Measurements from ENCODE around the gene HDAC4. TPM values are rescaled to one million over a fixed set of nuclear protein-coding genes. Genes with fewer than 3 reads are reported as not detected.

HDAC4 gene
- total and polyA plus RNA-seq, 2 of the 4 experiments (the other 2 are of a cell fraction) = 4.1 to 7.2 TPM

- TF ChIP-seq MAZ (IDR thresholded peaks at IDR 0.05; ENCODE audit: borderline replicate concordance, low read depth, low read length) (no peak), CTCF (conservative IDR thresholded peaks at IDR 0.05; ENCODE audit: low read depth, low read length) (no peak), CHD1 (IDR thresholded peaks at IDR 0.05; ENCODE audit: low read depth, low read length) (no peak), MAFK (IDR thresholded peaks at IDR 0.05; ENCODE audit: low read depth, low read length) (no peak), RCOR1 (IDR thresholded peaks at IDR 0.05; ENCODE audit: insufficient replicate concordance, low read length) (no peak), MXI1 (IDR thresholded peaks at IDR 0.05; ENCODE audit: borderline replicate concordance, low read depth, low read length) (no peak), RAD21 (IDR thresholded peaks at IDR 0.05; ENCODE audit: low read length) (no peak), BHLHE40 (IDR thresholded peaks at IDR 0.05; ENCODE audit: low read depth, low read length) (no peak), SMC3 (IDR thresholded peaks at IDR 0.05; ENCODE audit: low read depth, low read length) (no peak), ELK1 (IDR thresholded peaks at IDR 0.05; ENCODE audit: borderline replicate concordance, low read depth, low read length) (no peak), USF2 (IDR thresholded peaks at IDR 0.05; ENCODE audit: low read depth, low read length) (no peak), RFX5 (IDR thresholded peaks at IDR 0.05; ENCODE audit: low read depth, low read length) (no peak), CEBPB (IDR thresholded peaks at IDR 0.05; ENCODE audit: low read depth, low read length) (no peak), NFE2L2 (IDR thresholded peaks at IDR 0.05; ENCODE audit: low read depth, low read length) (no peak), POLR2A (IDR thresholded peaks at IDR 0.05; ENCODE audit: low read depth, low read length) (no peak), FOS (IDR thresholded peaks at IDR 0.05; ENCODE audit: low read depth, low read length) (no peak)
- no peak overlapping the region for H3K4me3 ChIP-seq (ENCODE audit: insufficient read depth, low read depth, low read length)
- peak overlapping the region; percentile 78 for H2BK5ac ChIP-seq (ENCODE audit: low read depth, low read length, poor library complexity, severe bottlenecking)
- no peaks in the 10 kb centered on the region for H3K27me3 ChIP-seq (ENCODE audit: control insufficient read depth, insufficient read depth, low read length)
- intact Hi-C loops (cut with micrococcal nuclease) (no loop called here), in situ Hi-C loops (cut with MboI; ENCODE audit: low sequenced_read_pairs) (no loop called here), dilution Hi-C loops (cut with HindIII; ENCODE audit: low sequenced_read_pairs, unreplicated experiment) (no loop called here)
- H2AFZ ChIP-seq (replicated peaks; ENCODE audit: low read length, poor library complexity) = no peak overlapping the region
- DNase-seq (no peak), ATAC-seq (ENCODE audit: low read depth) (no peak)
- 0 out of 2 replicates have a peak overlapping the region, but pooled peaks have one; percentile 86 for H2BK20ac ChIP-seq (ENCODE audit: low read depth, low read length)
- ChIA-PET POLR2A (ENCODE audit: unreplicated experiment) (no interaction called here), CTCF (interaction anchor here (1.2 kb wide), 1 partner anchor 19 kb away, joined by 4 read pairs; no protein-coding TSS in a partner anchor)
- H2AK5ac ChIP-seq (ENCODE audit: low read depth, low read length) = peak overlapping the region; percentile 91
- H3K4me1 ChIP-seq (ENCODE audit: control insufficient read depth, insufficient read depth, low read length) = peaks cover 46% of the 10 kb centered on the region
- no peaks in the 10 kb centered on the region for H3K9me3 ChIP-seq (ENCODE audit: control insufficient read depth, insufficient read depth, low read length)
- WGBS, 2 experiments (ENCODE audit: extremely low coverage in 2 of 2, insufficient read length in 1 of 2) = 100% methylated on average over 1 of the region's 4 CpGs; no CpG with 5 or more reads in 1 of the 2 experiments
- no peak overlapping the region for H3K56ac ChIP-seq (ENCODE audit: extremely low read depth, insufficient read depth, low read length)
- peak overlapping the region; percentile 90; the same call in 1 of the 2 replicates for H3K27ac ChIP-seq (ENCODE audit: insufficient read depth, low read length)
- H2BK15ac ChIP-seq (ENCODE audit: low read depth, low read length) = peak overlapping the region; percentile 97; the same call in 1 of the 3 replicates
- H3K4me2 ChIP-seq (ENCODE audit: low read depth, low read length) = no peak overlapping the region
- H3K14ac ChIP-seq (replicated peaks; ENCODE audit: low read depth, low read length) = peak overlapping the region; percentile 92; the same call in 1 of the 2 replicates
- H3K23ac ChIP-seq (ENCODE audit: low read depth, low read length) = 0 out of 2 replicates have a peak overlapping the region, but pooled peaks have one; percentile 31
- H2AK9ac ChIP-seq (replicated peaks; ENCODE audit: low read depth, low read length, poor library complexity) = peak overlapping the region; percentile 85
- H4K5ac ChIP-seq (ENCODE audit: low read depth, low read length) = 0 out of 2 replicates have a peak overlapping the region, but pooled peaks have one; percentile 12
- H3K79me1 ChIP-seq (ENCODE audit: low read depth in 1 of 2, low read length in 2 of 2) = peaks cover 42 to 89% of the 10 kb centered on the region in 2 experiments
- no peaks in the 10 kb centered on the region for H3K36me3 ChIP-seq (ENCODE audit: control insufficient read depth, insufficient read depth, low read length)
- peak overlapping the region; percentile 87 for H3K4ac ChIP-seq (ENCODE audit: low read depth, low read length)
- H3K9me1 ChIP-seq (ENCODE audit: insufficient read depth, low read length) = peaks cover 37% of the 10 kb centered on the region
- H4K91ac ChIP-seq (ENCODE audit: insufficient read depth, low read depth, low read length) = peak overlapping the region; percentile 91
- peak overlapping the region; percentile 92; the same call in 1 of the 2 replicates for H2BK120ac ChIP-seq (ENCODE audit: low read depth, low read length)
- no TSS peak for BruUV-seq (replicated peaks)
- peak overlapping the region; percentile 21 to 86; a peak in 2 of 4 replicates for H4K8ac ChIP-seq (ENCODE audit: low read depth in 2 of 2, low read length in 2 of 2)
- H3K9ac ChIP-seq (ENCODE audit: low read depth, low read length) = no peak overlapping the region
- peaks cover 3% of the 10 kb centered on the region; the same call in 1 of the 2 replicates for H4K20me1 ChIP-seq (ENCODE audit: insufficient read depth, low read length)
- H3K18ac ChIP-seq (ENCODE audit: low read depth, low read length) = no peak overlapping the region
Measured at GRCh38 chr2:239266434-239266766, 134.4 kb downstream of the HDAC4 start.

All from IMR-90 (cell line).